Measurements from ENCODE around the gene ADGRL3.

- TF ChIP-seq, protein P1, sequence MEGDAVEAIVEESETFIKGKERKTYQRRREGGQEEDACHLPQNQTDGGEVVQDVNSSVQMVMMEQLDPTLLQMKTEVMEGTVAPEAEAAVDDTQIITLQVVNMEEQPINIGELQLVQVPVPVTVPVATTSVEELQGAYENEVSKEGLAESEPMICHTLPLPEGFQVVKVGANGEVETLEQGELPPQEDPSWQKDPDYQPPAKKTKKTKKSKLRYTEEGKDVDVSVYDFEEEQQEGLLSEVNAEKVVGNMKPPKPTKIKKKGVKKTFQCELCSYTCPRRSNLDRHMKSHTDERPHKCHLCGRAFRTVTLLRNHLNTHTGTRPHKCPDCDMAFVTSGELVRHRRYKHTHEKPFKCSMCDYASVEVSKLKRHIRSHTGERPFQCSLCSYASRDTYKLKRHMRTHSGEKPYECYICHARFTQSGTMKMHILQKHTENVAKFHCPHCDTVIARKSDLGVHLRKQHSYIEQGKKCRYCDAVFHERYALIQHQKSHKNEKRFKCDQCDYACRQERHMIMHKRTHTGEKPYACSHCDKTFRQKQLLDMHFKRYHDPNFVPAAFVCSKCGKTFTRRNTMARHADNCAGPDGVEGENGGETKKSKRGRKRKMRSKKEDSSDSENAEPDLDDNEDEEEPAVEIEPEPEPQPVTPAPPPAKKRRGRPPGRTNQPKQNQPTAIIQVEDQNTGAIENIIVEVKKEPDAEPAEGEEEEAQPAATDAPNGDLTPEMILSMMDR (IDR thresholded peaks at IDR 0.05; ENCODE audit: insufficient read depth, low read length, poor library complexity, severe bottlenecking), result no peak
- TF ChIP-seq EZH2phosphoT487 (conservative IDR thresholded peaks at IDR 0.05; ENCODE audit: low read length), result no peak
These were observed at the start of gene ADGRL3 for GRCh38 chr4:61200187-61200915.
